Measurements from ENCODE around the gene CASK.

CASK gene

GRCh38 chrX:41482154-41482850 lies 441.1 kb downstream of the CASK start:
- no peak for ATAC-seq
- TF ChIP-seq ISL1 (CRISPR knock-in tag; IDR thresholded peaks at IDR 0.05) (no peak), TSHZ2 (CRISPR knock-in tag; IDR thresholded peaks at IDR 0.05) (no peak), ZNF70 (CRISPR knock-in tag; IDR thresholded peaks at IDR 0.05) (no peak), TOX (CRISPR knock-in tag; IDR thresholded peaks at IDR 0.05; ENCODE audit: borderline replicate concordance) (no peak), ZC3H10 (CRISPR knock-in tag; IDR thresholded peaks at IDR 0.05) (no peak), ARNTL (CRISPR knock-in tag; IDR thresholded peaks at IDR 0.05; ENCODE audit: borderline replicate concordance, low read depth) (no peak), ZNF8 (CRISPR knock-in tag; IDR thresholded peaks at IDR 0.05) (no peak), ESRRG (CRISPR knock-in tag; IDR thresholded peaks at IDR 0.05) (no peak), GLIS3 (CRISPR knock-in tag; IDR thresholded peaks at IDR 0.05) (no peak), ZFP3 (CRISPR knock-in tag; IDR thresholded peaks at IDR 0.05) (no peak), BACH2 (CRISPR knock-in tag; IDR thresholded peaks at IDR 0.05; ENCODE audit: borderline replicate concordance) (no peak)

- no peak for TF ChIP-seq CREB5 (CRISPR knock-in tag; IDR thresholded peaks at IDR 0.05; ENCODE audit: low read depth)
- no peak for TF ChIP-seq RARB (CRISPR knock-in tag; IDR thresholded peaks at IDR 0.05)
- TF ChIP-seq TCF4 (CRISPR knock-in tag; IDR thresholded peaks at IDR 0.05; ENCODE audit: borderline replicate concordance) = no peak
- no peak for TF ChIP-seq TOX (CRISPR knock-in tag; IDR thresholded peaks at IDR 0.05; ENCODE audit: borderline replicate concordance)
- no peak for TF ChIP-seq SNAI2 (CRISPR knock-in tag; IDR thresholded peaks at IDR 0.05)
- no peak for TF ChIP-seq ESRRG (CRISPR knock-in tag; IDR thresholded peaks at IDR 0.05)
- TF ChIP-seq CSDC2 (CRISPR knock-in tag; IDR thresholded peaks at IDR 0.05) = no peak
- no peak for TF ChIP-seq CSRNP3 (CRISPR knock-in tag; IDR thresholded peaks at IDR 0.05)
- no peak for TF ChIP-seq PPARA (CRISPR knock-in tag; IDR thresholded peaks at IDR 0.05; ENCODE audit: borderline replicate concordance)
- TF ChIP-seq TSHZ2 (CRISPR knock-in tag; IDR thresholded peaks at IDR 0.05) = no peak
- TF ChIP-seq ISL1 (CRISPR knock-in tag; IDR thresholded peaks at IDR 0.05) = no peak
- TF ChIP-seq ZNF70 (CRISPR knock-in tag; IDR thresholded peaks at IDR 0.05) = no peak
- TF ChIP-seq ZC3H10 (CRISPR knock-in tag; IDR thresholded peaks at IDR 0.05) = no peak
- TF ChIP-seq ARNTL (CRISPR knock-in tag; IDR thresholded peaks at IDR 0.05; ENCODE audit: borderline replicate concordance, low read depth) = no peak
- TF ChIP-seq POU6F1 (CRISPR knock-in tag; IDR thresholded peaks at IDR 0.05; ENCODE audit: borderline replicate concordance, low read depth) = no peak
- ATAC-seq = peak; percentile 72
Measured at GRCh38 chrX:41481264-41482109, 441.9 kb downstream of the CASK start.

Measured in SK-N-SH treated with all-trans-retinoic acid at 6 μM for 48 hours (cell line).